A549 treated with RU486 at 1 μM for 4 hours (cell line): Measurements from ENCODE around the gene CELA1. TPM values are rescaled to one million over a fixed set of nuclear protein-coding genes. Genes with fewer than 3 reads are reported as not detected.

Source experiments
- total RNA-seq: library from RNA; stranded (reverse); fragments of 200-300 nt; extraction: Qiagen RNA extraction; gene quantifications from 5 replicates; pipeline ENCODE4 v1.2.3, GENCODE V29; 2022; ENCODE audit warnings: low read depth

Gene CELA1
- total RNA-seq: not detected in 5 replicates

DNA sequence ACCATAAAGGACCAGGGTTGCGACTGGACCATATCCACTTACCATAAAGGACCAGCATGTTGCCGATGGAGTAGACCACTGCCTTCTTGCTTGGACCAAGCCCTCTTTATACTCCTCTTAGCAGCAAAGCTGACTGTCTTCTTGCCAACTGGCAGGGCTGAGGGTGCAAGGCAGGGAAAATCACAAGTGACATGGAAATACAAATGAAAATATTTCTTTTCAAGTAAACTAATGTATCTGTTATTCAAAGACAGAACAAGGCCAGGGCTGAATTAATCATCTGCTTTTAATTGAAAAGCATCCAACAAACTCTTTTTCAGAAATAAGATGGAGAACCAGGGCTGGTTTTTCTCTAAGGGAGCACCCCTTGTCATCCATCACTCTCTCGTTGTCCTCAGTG lies at the start of gene CELA1:
TSS of gene CELA1 (minus strand) at position 99 of the 400 bp plus-strand sequence. CDS start at position 58, 41 bp downstream.

DNA sequence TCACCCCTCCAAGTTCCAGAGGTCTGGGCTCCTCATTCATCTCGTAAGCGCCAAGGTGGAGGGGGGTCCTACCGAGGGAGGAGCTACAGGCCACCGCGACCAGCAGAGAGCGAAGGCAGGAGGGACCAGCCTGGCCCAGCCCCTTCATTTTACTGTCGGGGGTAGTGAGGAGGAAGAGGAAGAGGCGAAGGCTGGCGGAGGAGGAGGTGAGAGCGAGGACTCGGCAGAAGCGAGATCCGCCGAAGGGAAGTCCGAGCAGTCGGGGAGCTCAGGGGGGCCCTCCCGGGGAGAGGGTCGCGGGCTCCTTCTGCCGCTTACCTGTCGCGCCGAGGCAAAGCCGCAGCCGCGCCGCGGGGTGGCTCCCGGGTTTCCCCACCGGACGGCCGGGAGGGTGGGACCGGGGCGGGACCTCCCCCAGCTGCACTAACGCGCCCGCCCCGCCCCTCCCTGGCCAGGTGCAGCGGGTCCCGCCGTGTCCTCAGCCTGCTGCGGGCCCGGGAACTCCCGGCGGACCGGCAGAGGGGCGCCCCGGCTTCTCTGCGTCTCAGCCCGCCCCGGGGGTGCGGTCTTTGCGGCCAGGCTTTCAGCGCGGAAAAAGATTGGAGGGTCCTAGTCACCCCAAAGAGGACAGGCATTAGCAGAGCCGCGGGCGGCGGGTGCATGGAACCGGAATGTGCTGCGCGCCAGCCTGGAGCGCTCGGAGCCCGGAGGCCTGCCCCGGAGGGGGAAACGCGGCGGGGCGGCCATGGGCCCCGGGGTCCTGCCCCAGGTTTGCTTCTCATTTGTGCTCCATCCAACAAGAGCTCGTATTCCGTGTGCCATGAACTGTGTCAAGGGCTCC lies 45.0 kb upstream of the CELA1 start, which contains the start of gene GALNT6:
TSS of gene GALNT6 (minus strand) at position 124 of the 841 bp plus-strand sequence. CDS start 11,625 bp downstream, outside the sequence.

DNA sequence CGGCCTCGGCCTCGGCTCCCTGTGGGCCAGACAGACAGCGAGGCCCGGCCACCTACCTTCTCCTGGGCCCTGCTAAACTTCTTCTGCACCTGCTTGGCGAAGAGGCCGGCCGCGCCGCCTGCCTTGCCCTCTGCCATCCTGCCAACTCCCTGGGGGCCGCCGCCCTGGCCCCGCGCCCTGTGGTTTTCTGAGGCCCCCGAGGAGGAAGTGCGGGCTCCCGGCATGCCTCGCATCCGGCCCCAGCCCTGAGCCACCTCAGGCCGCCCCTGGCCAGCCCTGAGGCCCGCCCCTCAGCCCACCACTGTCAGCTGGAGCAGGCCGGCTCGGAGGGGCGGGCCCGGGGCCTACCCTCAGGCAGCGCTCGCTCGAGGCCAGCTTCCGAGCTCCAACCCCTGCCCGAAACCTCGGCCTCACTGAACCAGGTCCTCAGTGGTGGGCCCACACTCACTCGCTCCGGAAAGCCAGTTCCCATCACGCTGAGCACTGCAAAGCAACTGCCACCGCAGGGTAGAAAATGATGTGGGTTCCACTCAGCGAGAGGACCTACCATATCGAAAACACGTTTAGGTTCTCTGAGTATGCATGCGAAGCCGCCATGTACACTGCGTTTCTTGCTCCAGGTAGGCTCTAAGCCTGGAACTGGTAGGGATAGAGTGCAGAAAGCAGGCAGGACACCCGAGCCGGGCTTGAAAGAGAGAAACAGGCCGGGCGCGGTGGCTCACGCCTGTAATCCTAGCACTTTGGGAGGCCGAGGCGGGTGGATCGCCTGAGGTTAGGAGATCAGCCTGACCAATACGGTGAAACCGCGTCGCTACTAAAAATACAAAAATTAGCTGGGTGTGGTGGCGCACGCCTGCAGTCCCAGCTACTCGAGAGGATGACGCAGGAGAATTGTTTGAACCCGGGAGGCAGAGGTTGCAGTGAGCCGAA lies 22.2 kb downstream of the CELA1 start, which contains the start of gene BIN2:
TSS of gene BIN2 (minus strand) at position 209 of the 930 bp plus-strand sequence. CDS start at position 137, 72 bp downstream.

Other genes starting within 250 kb of the CELA1 start
- gene TFCP2, start 173.5 kb downstream of the CELA1 start, total RNA-seq: 19.5 to 21.8 TPM (median 20.0 TPM) in 5 replicates
- gene POU6F1, start 128.6 kb downstream of the CELA1 start, total RNA-seq: 1.1 to 2.5 TPM (median 1.1 TPM) in 5 replicates
- gene DAZAP2, start 107.9 kb downstream of the CELA1 start, total RNA-seq: 321 to 367 TPM (median 346 TPM) in 5 replicates
- gene SMAGP, start 76.3 kb downstream of the CELA1 start, total RNA-seq: 22.2 to 27.7 TPM (median 24.5 TPM) in 5 replicates
- 0.12 to 0.21 TPM (median 0.15 TPM) in 4 of 5 replicates, not detected in the other for gene BIN2, start 22.5 kb downstream of the CELA1 start, total RNA-seq
- gene GALNT6, start 44.7 kb upstream of the CELA1 start, total RNA-seq: 2.6 to 4.3 TPM (median 4.0 TPM) in 5 replicates
- 1.0 to 1.6 TPM (median 1.3 TPM) in 5 replicates for gene SLC4A8, start 78.2 kb upstream of the CELA1 start, total RNA-seq
- 0.89 to 2.3 TPM (median 1.8 TPM) in 5 replicates for gene SCN8A, start 244.6 kb upstream of the CELA1 start, total RNA-seq